HT1080 (cell line): ENCODE results near the gene PRELID3B. TPM values are rescaled to one million over a fixed set of nuclear protein-coding genes. Genes with fewer than 3 reads are reported as not detected.

Experiments
- DNase-seq: peaks from one replicate; pipeline ENCODE4 v3.0.0-alpha.2; 2015; ENCODE audit warnings: low read depth
- total RNA-seq: library from RNA; depleted of rRNA; stranded (reverse); fragments of >200 nt; shearing (Covaris generic); gene quantifications from 2 replicates; pipeline ENCODE4 v1.2.3, GENCODE V29; 2014

The PRELID3B gene
- total RNA-seq, 1 experiment from 2014 or later: 93.3 TPM

GRCh38 chr20:59010995-59011873 is 31.4 kb downstream of the PRELID3B start:
- DNase-seq: peak; percentile 89

DNA sequence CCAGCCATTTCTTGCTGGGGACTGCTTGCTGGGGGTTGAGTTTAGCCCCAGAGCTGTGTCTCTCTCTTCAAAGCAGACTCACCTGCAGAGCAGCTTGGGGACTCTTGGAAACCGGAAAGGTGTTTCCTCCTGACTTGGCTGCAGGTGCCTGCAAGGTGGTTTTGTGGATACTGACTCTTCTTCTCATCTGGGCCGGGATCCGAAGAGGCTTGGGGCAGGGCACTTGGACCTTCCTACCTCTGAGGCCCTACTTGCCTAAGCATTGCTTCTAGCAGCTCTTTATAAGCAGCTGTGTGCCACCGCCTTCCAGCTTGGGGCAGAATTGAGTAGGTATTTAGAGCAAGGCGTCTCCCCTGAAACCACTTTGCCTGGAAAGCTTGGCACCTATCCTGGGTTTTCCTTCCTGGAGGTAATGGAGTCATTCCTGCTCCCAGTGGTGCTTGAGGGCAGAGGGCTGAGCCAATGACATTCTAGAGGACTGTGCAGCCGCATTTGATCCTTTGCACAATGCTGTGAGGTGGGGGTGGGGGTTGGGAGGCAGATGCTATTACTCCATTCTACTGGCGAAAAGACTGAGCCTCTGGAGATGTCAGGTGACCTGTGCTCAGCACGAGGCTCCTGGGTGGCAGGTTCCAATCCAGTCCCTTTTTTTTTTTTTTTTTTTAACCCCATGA is 32.1 kb downstream of the PRELID3B start:
- peak; percentile 30 for DNase-seq

GRCh38 chr20:59008715-59009336 is 33.8 kb downstream of the PRELID3B start:
- DNase-seq: no peak

DNA sequence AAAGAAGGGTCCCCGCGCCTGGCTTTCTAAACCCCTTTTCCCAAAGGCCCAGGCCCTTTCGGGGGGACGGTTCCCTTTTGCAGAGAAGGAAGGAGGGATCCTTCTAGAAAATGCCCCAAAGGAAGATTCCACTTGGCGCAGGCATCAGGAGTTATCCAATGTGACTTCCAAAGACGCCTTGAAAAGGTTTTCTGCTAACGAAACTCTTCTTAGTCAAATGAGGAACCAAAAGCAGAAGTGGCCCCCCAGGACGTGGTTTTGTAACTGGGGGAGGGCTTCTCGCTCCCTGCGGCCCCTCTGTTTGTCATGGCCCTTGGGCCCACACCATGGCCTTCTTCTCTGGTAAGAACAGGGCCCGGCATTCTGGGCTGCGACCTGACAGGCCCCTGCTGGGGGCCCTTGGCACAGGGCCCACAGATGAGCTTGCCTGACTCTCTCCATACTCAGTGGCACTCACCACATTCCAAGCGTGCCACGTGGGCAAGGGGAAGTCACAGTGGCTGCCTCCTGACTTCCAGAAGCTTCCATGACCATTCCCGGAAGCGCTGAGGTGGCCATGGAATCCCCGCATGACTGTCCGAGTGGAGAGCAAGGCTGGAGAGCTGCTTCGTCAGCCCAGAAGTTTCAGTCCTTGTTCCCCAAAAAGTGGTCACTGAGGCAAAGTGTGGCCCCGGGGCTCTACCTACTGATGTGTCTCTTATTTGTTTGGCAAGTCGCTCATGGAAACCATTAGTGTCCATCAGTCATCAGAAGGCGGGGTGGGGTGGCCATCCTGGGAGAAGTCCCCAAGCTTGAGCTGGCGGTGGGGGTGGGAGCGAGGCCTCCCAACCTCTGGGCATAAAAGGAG is 34.7 kb downstream of the PRELID3B start:
- no peak for DNase-seq

GRCh38 chr20:59006864-59007664 is 35.5 kb downstream of the PRELID3B start, which contains the start of gene CTSZ:
Gene CTSZ (minus strand): TSS chr20:59007254. CDS start chr20:59007128, 126 bp downstream.
- peak; percentile 6 for DNase-seq

DNA sequence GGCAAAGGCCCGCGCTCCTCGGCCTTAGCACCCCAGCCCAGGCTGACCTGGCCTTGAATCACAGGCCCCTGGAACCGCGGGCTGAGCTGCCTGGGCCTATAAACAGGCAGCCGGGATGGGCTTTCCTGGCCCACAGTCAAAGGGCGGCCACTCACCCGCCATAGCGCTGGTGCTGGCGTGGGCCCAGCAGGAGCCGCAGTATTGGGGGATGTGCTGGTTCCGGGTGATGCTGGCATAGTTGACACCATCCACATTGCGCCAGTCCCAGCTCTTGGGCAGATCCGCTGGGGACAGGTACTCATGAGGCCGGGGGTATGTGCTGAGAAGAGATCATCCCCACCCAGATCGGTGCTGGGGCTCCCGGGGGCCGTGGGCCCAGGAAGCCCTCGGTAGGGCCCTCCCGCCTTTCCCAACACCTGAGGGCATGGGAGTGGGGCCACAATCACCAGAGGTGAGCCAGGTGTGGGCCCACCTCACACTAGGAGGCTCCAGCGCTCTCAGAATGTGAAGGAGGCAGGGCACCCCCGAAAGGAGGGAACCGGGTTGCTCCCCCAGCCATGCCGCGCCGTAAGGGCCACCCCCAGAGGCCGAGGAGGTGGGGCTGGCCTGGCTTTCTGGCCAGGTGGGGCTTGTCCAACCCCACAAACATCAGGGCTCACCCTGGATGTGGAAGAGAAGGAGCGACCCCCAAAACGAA is 36.3 kb downstream of the PRELID3B start:
- DNase-seq: peak; percentile 14

DNA sequence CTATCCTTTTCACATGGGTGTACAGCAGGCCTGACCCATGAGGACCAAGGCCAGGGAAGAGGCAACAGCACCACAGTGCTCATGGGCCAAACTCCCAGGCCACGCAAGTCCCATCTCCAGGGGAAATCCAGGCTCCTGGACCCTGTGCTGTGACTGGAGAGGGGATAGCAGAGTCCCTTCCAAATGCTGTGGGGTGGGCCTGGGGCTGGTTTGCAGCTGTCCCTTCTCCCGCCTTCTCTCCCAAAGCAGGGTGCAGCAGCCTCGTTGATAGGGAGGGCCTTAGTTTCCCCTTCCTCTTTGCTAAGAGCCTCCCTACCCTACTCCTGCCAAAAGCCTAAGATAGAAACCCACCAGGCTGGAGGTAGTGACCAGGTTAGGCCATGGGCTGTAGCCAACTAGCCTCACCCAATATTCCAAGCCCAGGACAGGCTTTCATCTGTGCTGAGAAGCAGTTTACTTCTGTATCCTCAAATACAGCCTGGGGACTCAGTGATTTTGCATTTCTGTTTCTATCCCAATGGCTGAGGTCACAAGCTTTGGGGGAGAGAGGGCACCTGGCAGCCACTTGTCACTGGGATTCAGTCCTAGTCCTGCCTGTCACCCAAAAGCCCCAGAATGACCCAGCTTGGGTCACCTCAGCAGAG is 36.9 kb downstream of the PRELID3B start:
- no peak for DNase-seq

DNA sequence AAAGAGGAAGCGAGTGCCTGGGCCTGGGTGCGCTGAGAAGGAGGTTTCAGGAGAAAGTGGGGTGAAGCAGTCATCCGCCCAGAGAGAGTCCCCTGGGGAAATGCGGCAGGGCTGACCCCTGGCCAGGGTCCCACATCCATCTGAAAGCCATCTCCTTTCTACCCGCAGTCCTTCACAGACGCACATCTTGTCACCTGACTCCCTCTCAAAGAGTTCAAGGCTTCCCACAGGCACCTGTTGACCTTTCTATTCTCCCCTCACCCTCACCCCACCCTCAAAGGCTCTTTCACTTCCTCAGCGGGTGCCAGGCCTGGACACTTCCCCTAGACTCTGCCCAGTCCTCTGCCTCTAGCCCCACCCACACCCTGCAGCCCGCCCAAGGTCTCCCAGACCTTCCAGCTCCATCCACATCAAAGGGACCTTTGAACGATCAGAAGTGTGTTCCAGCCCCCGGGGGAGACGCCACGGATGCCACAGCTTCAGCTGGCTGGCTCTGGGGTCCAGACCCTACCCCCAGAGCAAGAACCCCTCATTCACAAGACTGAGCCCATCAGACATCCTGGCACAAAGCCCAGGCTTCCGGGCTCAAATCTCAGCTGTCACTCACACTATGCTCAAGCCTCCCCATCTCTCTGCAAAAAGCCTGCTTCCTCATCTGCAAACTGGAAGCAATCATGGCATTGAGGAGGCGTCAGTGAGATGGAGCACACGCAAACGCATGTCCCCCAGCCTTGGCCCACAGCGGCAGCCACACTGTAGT is 37.6 kb downstream of the PRELID3B start:
- DNase-seq: no peak

- no peak for DNase-seq
Measured at GRCh38 chr20:59004493-59004762, 38.2 kb downstream of the PRELID3B start.

- DNase-seq: no peak
Measured at GRCh38 chr20:59003836-59004492, 38.6 kb downstream of the PRELID3B start.

GRCh38 chr20:59002874-59003399 is 39.6 kb downstream of the PRELID3B start:
- no peak for DNase-seq

DNA sequence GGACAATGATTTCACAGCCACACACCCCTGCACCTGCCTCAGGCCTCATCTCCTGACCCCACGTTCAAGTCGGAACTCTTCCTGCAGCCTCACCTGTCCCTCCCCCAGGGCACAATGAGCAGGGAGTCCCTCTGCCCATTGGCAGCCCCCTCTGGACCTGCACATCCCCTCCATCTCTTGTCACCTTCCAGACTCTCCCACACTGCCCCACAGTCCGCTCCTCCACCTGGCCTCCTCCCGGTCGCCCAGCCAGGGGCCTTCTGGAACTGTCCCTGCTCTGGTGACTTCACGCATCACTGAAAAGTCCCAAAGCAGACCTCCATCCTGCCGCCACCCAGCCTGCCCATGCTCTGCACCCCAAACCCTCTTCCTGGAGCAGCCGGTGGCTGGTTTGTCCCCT is 40.2 kb downstream of the PRELID3B start:
- DNase-seq: no peak

GRCh38 chr20:59001449-59002171 is 41.0 kb downstream of the PRELID3B start:
- no peak for DNase-seq

DNA sequence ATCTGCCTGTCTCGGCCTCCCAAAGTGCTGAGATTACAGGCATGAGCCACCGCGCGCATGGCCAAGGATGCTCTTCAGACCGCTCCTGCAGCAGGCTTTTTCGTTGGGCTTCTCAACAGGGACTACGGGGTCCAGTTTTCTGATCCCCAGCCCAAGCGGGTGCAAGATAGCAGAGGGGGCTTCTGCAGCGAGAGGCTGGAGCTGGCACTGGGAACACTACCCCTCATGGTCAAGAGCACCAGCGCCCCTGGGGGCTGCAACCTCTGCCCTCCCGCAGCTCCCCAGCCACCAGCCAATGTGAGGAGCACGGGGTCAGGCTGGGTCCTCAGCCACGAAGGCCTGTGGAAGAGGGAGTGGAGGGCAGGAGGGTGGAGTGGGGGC is 41.5 kb downstream of the PRELID3B start:
- no peak for DNase-seq

GRCh38 chr20:59000326-59000725 is 42.3 kb downstream of the PRELID3B start:
- DNase-seq: no peak

GRCh38 chr20:58998656-58999055 is 43.9 kb downstream of the PRELID3B start:
- DNase-seq: no peak

- no peak for DNase-seq
Measured at GRCh38 chr20:58997141-58997770, 45.3 kb downstream of the PRELID3B start.
